NCI-H2029 treated with DMSO at 0.1 percent for 48 hours (cell line): Measurements from ENCODE around the gene GNAQ.
A peak's percentile ranks its signal among the peaks of the same experiment; 100 is the strongest.
"Not testable (repeated sequence)": the region's sequence is repeated elsewhere in the genome, so short reads cannot be mapped to it uniquely, and the experiment has no call there.

Experiments used
- DNase-seq: peaks from one replicate; lab custom pipeline; 2025; lab: John Stamatoyannopoulos, UW

Gene GNAQ

GRCh38 chr9:77771171-77771570, 260.4 kb downstream of the GNAQ start:
- no peak for DNase-seq

DNA sequence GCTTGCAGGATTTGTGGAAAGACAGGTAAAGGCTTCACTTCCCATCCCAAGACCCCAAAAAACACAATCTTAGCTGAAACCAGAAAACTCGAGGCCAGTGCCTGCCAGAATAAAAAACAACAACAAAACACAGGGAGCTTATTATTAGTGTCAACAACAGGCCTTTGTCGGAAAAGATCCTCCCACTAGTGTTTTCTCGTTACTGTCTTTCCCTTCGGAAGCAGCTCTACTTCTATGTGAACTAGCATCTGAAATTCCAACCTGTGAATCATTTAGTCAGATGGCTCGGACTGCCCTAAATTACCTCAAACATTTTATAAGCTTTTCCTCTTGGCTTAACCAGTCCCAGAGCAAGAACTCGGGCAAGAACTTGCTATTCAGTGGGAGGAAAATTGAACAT, 261.3 kb downstream of the GNAQ start:
- DNase-seq = no peak

GRCh38 chr9:77769246-77769645, 262.4 kb downstream of the GNAQ start:
- no peak for DNase-seq

DNA sequence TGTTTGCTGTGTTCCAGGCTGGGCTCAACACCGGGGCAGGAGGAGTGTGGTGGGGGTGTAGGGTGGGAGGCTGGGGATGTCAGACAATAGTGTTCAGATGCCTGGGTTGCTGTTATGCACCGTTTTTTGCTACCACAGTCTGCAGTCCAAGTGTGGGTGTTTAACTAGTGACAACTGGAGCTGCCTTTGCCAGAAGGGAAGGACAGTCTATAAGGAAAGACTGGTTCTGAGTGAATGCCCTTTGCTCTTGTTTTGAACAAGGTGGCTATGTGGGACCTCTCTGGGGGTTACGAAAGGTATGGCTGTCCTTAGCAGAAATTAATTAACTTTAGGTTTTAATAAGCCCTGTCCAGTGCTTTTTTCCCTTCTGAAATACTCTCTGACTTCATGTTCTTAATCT, 265.0 kb downstream of the GNAQ start:
- no peak for DNase-seq

DNA sequence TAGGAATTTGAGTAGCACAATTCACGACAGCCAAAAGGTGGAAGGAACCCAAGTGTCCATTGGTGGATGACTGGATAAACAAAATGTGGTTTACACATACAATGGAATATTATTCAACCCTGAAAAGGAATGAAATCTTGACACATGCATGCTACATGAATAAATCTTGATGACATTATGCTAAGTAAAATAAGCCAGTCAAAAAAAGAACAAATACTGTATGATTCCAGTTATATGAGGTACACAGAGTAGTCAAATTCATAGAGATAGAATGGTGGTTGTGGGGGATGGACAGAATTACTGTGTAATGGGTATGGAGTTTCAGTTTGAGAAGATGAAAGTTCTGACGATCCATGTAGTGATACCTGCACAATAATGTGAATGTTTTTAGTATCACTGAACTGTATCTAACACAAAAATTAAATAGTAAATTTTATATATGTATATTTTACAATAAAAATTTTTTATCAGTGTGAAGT, 265.8 kb downstream of the GNAQ start:
- DNase-seq = no peak

DNA sequence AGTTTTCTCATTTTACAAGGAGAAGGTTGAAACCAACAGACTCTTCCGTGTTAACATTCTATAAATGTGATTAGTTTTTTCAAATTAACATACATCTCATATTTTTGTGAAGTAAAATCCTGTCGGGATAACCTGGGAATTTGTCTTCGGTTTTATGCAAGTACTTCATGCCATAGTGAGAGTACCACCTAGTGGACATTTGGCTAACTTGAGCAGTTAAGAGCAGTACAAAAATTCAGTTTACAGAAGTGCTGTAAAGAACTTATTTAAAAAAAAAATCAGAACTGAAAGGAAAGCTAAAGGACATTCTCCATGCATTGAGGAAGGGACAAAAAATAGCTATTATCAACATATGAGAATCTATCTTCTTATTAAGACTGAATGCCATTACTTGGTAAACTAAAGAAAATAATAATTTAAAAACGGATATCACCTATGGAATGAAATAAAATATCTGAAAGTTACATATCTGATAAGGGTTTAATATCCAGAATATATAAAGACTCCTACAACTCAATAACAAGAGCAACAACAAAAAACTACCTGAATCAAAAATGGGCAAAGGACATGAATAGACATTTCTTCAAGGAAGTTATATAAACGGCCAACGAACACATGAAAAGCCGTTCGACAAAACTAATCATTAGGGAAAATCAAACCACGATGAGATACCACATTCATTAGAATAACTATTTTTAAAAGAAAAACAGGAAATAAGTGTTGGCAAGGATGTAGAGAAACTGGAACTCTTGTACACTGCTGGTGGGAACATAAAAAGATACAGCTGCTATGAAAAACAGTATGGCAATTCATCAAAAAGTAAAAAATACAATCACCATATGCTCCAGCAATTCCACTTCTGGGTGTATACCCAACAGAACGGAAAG, 266.5 kb downstream of the GNAQ start:
- DNase-seq = peak; percentile 21

GRCh38 chr9:77763566-77763965, 268.0 kb downstream of the GNAQ start:
- DNase-seq = peak; percentile 24

GRCh38 chr9:77760919-77761318, 270.7 kb downstream of the GNAQ start:
- not testable (repeated sequence) for DNase-seq

GRCh38 chr9:77759391-77759790, 272.2 kb downstream of the GNAQ start:
- no peak for DNase-seq

GRCh38 chr9:77756449-77756848, 275.2 kb downstream of the GNAQ start:
- DNase-seq = no peak

DNA sequence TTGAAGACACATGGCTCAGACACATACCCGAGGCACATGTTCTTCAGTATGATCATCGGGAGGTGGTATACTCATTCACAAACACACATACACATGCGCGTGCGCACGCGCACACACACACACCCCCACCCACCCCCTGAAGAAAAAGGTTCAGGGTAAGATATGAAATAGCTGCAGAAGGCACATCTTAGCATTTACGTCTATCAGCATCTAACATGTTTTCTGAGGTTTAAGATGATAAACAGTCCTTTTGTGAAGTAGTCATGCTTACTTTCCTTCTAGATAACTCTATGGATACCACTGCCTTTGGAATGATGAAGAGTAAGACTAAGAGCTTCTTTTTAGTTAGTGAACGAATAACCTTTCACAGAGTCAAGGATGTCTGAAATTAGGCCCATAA, 278.4 kb downstream of the GNAQ start:
- no peak for DNase-seq

DNA sequence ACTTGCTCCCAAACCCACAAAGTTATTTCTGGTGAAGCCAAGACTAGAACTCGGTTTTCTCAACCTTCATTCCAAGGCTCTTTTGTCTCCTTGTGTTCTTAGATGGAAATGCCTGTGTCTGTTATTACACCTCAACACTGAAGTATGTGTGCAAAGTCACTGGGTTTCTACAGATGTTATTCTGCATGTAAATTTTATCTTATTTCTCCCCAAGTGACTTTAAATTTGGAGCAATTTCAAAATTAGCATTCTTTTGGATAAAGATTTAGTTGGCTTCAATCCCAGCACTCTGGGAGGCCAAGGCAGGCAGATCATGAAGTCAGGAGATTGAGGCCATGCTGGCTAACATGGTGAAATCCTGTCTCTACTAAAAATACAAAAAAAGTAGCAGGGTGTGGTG, 279.1 kb downstream of the GNAQ start:
- no peak for DNase-seq

- DNase-seq = peak; percentile 95
These were observed 280.1 kb downstream of the GNAQ start for GRCh38 chr9:77751341-77752091.

DNA sequence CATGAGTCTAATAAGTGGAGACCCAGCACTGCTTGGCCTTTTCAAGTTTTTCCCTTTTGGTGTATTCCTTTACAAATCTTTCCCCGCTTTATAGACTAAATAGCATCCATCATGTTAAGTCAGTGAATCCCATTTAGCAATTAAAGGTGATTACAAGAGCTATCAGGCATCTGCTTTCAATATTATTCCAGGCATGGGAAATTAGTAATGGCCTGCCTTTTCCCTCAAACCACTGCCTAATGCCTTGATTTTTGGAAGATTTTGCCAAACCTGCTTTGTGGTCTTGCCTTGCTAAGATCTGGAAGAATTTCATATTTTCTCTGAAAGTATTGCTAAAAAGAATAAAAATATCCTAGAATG, 280.6 kb downstream of the GNAQ start:
- DNase-seq = no peak

- no peak for DNase-seq
These were observed 281.3 kb downstream of the GNAQ start for GRCh38 chr9:77750284-77750683.

DNA sequence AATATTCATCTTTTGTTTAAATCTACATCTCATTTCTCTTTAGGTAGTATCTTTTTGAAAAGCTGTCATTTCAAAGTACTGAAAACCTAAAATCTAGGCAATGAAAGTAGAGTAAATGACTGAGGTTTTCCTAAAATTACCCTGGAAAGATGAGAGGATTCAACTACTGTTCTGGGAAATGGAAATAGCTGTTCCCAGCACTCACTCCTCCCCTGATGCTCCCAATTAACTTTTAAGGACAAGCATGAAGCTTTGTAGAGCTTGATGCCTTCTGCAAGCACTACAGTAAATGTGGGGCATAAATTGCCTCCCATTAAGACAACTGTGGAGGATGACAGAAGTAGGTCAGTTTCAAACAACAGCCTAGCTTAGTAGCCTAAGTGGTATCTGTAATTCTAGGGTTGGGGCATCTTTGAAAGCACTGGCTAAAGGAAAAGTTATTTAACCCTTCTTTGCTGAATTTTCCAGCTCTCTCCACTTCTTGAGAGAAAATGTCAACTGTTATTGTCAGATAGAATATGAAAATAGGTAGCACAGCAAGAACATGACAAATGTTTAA, 283.3 kb downstream of the GNAQ start:
- no peak for DNase-seq

- no peak for DNase-seq
These were observed 284.4 kb downstream of the GNAQ start for GRCh38 chr9:77747163-77747562.

GRCh38 chr9:77744841-77745430, 286.7 kb downstream of the GNAQ start:
- no peak for DNase-seq

DNA sequence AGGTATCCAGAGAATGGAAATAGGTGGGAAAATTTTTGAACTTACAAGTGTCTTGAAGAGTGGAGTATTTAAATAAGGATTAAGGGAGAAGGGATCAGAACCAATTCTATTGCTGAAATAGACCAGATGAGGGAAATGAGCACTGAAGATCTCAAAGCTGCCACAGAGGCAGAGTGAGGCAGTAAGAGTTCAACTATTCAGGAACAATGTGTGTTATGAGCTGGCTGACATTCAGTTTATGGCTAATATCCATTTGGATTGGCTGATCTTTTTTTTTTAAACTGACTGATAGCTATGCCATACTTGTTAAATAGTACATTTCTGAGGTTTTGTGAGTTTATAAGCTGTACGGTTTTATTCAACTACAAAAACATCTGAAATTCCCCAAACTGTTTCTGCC, 288.2 kb downstream of the GNAQ start:
- DNase-seq = no peak

- no peak for DNase-seq
These were observed 292.7 kb downstream of the GNAQ start for GRCh38 chr9:77738932-77739331.

GRCh38 chr9:77735494-77735893, 296.1 kb downstream of the GNAQ start:
- no peak for DNase-seq

DNA sequence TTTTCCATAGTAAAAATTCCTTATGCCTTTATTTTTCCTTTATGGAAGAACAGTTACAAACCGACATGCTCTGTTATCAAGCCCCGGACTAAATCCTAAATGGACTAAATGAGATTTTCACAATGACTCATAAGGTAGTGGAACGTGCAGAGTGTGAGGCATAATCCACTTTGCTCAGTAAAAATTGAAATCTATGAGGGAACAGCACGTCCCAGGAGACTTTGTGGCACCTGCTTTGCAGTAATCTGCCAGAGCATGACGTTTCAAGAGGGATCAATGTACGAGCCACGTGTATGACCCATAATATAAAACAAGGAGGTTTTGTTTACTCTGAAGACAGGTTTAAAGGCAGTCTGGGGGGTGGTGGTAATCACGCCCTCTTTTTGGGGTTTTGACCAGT, 299.7 kb downstream of the GNAQ start:
- peak; percentile 86 for DNase-seq
